Stimulated activated CD8-positive, alpha-beta memory T cell treated with anti-CD3 and anti-CD28 coated beads, Interleukin-7, amount 100 ng/mL, for 48 hours (primary cell): ENCODE data around the gene CFAP100.

Experiments
- DNase-seq, 2 donors: peaks; one replicate each; pipeline ENCODE4 v3.0.0-alpha.2; 2020; ENCODE audit warnings: low read depth in 1 of 2; ENCODE audit errors: extremely low read depth in 1 of 2

CFAP100 gene

DNA sequence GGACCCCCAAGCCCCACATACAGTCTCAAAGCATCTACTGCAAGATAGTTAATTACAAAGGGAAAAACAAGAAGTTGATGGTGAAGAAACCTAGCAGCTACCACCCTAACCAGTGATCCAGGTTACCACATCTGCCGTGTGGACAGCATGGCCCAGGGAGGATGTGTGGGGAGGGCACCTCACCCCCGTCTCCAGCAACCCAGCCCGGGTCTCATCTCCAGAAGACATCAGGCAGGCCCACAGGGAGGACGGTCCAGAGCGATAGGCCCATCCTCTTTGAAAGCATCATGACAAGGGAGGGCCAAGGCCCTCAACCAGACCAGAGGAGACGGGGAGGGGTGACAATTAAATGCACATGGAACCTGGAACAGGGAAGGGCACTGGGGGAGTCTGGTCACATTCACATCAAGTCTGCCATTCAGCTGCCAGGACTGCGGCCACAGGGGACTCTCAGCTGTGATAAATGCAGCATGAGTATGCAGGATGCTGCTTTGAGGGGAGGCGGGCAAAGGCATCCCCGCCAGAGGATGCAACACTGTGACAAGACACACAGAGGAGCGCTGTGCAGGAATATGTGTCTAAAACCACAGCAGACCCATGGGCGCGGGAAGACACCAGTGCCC, 62.2 kb downstream of the CFAP100 start:
- DNase-seq: no peak

DNA sequence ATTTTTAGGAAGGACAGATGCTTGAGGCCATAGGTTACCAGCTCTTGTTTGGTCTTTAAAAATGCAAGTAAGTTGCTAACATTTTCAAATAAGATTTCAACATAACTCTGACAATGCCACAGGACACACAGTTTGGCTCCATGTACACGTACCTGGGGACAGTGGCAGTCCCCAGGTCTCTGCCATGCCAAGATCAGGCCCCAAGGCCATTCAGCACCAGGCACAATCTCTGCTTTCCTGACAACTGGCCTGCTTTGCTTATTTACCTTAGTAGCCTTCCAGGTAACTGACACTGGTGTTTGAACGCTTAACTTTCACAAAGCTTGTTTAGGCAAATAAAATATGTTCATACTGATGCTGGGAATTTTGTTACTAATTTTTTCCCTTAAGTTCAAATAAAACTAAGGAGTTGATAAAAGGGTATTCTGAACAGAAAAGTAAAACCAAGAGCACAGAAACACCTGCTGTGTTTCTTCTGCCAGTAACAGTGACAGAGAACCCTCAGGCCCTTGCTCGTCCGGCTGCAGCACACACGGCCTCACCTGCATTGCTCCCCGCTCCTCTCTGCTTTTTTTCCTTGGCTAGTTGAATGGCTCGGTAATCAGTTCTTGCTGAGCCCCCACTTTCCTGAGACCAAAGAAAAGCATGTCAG, 64.5 kb downstream of the CFAP100 start:
- no peak for DNase-seq

DNA sequence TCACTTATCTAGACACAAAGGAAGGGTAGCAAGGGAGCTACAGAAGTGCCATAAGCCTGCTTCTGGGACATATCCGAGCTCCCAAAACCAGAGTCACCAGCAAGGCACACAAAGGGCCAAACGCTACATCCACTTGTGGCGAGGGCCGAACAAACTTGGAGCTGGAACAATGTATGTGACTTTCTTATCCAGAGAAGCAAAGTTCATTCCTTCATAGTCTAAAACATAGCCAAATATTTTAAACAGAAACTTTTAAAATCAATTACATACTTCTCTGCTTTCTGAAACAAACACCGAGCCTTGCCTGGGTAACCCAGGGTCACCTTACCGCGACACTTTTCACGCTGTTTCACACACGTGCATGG, 65.0 kb downstream of the CFAP100 start:
- DNase-seq: no peak

DNA sequence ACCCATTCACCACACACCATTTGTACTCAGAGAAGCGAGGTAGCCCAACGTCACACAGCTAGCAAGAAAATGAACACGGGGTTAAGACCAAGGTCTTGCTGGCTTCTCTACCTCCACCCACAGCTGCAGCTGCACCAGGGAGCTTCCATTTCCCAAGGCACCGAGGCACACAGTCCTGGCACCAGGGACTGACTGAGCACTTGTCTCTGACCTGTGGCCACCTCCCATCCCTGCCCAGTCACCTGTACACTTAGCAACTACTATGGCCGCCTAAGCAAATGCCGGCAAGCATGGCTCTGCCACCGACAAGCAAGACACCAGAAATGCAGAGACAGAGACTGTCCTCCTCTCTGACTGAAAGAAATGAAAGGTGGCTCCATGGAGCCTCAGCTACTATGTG, 65.7 kb downstream of the CFAP100 start:
- DNase-seq: no peak

DNA sequence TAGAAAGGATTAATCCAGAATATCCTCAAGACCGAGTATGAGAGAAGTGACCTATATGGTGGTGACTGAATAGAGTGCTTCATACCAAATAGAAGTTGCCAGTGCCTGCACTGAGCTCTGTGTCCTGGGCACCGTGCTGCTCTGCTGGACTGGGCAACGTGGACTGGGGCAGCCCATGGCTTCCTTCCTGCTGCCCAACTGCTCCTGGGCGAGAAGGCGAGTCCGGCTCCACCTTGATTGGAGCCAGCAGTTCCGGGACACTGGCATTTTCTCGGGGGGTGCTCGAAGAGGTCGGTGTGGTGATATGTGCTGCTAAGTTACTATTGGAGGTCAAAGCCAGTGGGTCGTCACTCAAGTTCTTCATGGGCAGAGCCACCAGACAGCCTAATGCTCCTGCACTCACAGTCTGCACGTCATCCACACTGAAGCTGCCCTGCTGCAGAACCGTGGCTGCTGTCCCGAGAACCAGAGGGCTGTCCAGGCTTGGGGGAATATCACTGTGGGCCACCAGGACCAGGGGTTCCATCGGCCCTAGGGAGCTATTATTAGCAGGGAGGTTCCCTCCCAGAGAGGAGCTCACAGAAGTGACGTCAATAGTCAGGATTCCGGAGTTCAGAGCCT, 66.9 kb downstream of the CFAP100 start:
- no peak for DNase-seq

DNA sequence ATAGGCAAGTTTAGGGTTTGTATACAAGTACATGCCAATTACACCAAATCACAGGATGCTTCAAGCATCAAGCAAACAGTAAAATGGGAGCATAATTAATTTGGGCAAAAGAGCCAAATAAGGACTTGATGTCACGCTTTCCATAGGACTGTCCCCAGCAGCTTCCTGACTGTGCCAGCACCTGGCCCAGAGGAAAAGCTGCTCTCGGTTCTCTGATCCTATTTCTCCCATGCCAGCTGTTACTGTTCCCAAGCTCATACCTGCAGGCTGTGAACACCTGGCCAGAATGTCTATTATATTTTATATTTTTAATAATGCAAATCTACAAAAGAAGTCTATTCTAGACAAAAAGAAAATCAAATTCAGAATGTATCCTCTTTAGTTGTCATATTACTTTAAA, 68.8 kb downstream of the CFAP100 start:
- no peak for DNase-seq

DNA sequence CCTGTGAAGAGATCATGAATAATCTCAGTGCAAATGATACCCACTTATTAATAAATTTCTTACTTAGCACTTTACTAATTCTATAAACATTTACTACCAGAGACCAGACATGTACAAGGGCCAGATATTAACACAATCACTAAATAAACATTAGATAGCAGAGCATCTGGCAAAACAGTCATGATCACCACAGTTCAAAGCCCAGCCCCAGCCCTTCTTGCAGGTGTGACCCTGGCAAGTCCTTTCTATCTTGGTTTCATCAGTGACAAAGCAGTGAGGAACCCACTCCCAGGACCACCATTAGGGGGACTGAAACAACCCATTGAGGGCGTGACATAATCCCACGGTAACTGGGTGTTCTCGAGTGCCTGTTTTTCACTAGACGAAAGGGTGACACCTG, 69.4 kb downstream of the CFAP100 start:
- no peak for DNase-seq

DNA sequence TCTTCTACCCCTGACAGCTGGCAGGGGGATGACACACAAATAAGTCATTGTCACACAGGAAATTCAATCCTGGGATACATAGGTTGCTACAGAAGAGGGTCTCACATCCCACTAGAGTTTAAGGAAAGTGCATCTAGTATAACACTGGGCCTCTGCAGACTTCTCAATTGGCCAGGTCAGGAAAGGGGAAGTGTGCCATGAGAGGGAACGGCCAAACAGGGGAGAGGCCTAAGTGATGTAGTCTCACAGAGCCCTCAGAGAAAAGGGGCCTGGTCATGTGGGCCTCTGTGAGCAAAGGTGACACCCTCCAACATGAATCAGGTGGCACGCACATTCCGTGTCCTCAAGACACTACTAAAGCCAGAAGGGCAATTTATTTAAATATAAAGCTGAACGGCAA, 69.8 kb downstream of the CFAP100 start:
- no peak for DNase-seq

DNA sequence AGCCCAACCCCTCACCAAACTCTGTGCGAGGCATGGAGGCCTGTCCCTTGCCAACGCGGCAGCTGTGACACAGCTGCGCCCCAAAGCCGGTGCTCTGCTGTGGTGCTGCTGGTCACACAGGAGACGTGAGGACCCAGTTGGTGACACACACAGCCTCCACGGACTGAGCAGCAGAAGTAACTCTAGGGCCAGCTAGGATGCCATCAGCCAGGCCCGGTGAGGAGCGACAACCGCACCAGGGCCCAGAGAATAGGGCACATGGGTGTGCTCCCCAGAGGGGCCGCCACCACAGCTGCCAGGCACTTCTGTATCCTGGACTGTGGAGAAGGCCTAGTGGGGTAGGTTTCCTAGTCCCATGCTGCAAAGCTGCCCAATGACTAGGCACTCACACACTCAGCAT, 70.3 kb downstream of the CFAP100 start:
- no peak for DNase-seq

DNA sequence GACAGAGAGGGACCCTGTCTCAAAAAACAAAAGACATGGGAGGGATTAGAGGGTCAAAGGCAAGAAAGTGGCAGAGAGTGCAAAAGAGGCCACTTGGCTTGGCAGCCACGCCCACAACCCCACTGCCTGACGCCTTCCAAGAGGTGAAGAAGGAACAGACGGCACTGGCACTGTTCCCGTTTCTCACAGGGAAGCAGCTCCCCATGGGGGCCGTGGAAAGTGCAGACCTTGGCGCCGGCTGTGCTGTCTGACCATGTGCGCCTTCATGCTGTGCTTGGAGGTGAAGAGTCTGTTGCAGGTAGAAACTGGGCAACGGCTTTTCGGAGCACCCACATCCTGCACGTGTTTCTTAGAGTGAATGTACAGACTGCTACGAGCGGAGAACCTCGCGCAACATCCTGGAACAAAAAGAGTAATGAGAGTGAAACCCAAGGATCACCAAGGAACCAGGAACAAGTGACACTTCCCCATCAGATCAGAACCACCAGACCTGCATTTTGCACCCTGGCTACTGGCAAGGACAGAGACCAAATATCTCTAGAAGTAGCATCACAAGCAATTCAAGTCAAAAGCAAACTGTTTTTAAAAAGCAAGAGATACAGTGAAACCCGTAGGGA, 71.3 kb downstream of the CFAP100 start:
- DNase-seq: no peak

DNA sequence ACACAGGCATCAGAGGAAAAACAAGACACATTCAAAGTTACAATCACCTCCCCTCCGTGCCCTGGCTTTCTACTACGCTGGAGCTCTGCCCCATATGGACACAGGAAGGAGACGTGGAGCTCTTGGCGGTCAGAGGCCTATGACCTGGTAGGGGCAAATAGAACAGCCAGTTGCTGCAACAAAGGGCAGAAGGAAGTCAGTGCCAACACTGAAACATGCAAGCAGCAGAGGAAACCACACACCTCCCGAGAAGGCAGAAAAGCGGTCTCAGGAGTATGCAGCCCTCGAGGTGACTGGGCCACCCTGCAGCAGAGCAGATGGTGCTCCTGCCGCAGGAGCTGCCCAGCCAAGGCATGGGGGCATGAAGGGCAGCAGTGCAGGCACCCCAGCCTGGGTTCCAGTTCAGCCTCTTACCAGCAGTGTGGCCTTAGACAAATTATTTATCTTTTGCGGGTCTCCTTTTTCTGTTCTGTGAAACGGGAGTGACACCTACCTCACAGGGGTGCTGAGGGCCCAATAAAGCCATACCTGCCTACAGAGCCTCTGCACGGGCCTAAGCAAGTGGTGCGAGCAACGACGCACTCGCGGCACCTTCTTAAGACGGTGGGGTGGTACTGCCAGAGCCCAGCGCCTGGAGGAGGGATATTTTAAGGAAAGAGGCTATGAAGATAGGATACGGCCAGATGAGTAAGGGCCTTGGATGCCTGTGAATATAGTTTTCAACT, 72.3 kb downstream of the CFAP100 start:
- DNase-seq: no peak

DNA sequence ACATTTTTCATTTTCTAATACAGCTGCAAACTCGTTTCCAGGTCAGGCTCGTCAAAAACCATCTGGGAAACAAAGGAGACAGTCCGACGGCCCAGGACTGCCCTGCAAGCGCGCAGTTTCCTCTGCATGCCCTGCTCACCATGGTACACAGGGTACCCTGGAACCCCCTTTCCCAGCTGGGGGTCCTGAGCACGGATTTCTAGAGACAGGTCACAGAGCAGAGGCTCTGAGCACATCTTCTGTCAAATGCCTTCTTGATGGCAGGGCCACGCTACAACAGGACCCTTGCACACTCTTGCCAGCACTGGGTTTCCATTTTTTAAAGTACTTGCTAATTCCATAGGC, 72.9 kb downstream of the CFAP100 start:
- no peak for DNase-seq

DNA sequence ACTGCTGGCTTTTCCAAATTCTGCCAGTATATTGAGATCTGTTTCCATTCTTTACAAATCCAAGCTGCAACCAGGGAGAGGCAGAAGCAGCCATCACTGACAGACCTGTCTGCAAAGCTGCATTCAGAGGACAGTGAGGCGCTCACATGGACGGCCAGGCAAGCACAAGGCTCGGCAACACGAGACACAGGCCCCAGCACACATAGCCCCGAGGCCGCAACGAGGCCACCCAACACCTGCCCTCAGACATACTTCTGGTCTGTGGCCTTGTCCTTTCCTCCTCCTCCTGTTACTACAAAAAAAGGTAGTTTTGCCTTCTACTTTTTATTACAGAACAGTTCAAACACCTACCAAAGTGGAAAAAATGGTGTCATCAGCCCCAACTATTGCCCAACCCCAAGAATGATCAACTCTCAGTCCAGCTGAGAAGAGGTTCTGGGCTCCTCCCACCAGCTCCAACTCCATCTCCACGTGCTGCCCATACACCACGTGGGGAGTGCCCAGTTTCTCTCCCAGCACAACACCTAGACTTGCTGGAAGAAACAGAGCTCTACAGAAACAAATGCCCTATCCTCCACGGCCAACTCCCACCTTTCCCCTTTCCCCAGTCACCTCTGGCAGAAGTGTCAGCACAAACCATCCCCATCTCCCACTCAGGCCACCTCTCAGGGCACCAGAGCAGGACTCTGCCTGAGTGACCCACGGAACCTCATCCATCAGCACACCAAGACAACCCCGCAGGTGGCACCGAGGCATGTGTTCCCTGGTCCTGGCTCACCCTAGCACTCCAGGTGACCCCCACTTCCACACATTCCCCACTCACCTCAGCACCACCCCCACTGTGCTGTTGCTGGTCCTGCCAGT, 73.6 kb downstream of the CFAP100 start:
- DNase-seq: no peak

DNA sequence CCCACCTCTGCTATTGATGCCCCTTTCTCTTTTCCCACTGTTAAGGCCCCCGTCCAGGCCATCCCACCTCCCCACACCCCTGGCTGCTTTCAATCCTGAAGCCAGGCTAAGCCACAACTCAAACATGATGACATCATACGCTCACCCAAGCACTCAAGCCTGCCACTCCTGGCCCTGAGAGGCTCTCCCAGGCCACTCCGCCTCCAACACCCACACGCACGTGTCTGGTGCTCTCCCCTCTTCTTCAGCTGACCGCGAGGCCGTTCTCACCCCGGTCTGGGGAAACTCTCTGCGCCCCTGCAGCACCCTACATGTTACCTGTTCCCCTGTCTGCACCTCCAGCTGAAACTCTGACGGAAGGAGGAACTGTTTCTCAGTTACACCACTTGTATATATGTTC, 74.8 kb downstream of the CFAP100 start:
- no peak for DNase-seq

DNA sequence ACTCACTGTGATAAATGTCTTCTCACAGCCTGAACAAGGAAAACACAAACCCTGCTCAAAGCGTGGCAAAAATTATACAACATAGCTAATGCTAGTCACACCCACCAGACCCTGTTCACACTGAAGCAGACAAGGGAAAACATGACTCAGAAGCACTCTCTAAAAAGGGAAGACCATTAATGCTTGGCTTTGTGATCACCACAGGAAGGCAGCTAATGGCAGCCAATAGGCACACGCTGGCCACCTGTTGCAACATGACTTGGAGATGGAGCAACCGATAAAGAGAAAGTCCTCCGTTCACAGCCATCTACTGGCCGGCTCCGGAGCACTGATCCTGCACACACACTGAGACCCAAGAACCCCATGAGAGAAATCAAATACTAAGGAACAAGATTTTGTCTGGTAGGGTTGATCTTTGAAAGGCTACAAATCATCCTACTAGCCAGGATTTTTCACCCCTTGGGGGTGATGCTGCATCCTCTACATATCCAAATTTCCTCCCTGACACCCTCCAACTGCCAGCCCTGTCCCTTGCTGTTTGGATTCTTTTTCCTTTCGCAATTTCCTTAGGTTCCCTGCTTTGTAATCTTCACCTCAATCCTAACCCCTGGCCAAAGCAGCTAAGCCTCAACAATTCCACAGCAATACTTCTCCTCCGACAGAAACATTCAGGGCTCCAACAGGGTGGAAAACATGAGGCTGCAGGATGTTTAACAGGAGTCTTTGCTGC, 77.7 kb downstream of the CFAP100 start:
- DNase-seq: no peak

DNA sequence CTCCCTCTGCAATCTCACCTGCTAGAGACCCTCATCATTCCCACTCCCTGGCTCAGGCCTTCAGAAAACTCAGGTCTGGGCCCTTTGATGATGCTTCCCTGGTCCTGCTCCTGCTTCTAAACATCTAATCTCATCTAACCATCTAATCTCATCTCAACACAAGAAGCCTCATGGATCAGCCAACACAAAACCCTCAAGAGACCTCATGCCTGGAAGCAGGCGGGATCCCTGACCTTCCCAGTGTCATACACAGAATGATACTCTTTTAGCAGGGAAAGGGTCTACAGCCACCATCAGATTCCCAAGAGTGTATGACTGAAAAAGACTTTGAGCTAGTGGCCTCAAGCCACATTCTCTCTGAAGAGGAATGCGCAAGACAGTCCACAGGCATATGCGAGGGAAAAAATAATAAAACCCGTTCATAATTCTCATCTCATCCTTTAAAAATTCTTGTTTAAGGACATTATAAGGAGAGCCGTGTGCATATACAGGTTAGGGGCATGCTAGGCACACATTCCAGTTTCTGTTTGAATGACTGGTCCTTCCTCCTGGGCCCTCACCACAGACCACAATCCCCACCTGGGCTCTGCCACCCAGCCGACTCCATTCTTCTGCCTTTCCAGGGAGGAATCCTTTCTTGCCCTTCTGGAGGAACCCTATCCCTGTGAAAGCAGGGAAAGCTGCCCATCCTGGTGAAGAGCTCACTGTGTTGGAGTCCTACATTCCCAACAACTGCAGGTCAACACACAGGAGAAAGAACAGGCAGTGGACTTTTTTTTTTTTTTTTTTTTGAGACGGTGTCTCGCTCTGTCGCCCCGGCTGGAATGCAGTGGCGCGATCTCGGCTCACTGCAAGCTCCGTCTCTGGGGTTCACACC, 78.8 kb downstream of the CFAP100 start:
- no peak for DNase-seq

DNA sequence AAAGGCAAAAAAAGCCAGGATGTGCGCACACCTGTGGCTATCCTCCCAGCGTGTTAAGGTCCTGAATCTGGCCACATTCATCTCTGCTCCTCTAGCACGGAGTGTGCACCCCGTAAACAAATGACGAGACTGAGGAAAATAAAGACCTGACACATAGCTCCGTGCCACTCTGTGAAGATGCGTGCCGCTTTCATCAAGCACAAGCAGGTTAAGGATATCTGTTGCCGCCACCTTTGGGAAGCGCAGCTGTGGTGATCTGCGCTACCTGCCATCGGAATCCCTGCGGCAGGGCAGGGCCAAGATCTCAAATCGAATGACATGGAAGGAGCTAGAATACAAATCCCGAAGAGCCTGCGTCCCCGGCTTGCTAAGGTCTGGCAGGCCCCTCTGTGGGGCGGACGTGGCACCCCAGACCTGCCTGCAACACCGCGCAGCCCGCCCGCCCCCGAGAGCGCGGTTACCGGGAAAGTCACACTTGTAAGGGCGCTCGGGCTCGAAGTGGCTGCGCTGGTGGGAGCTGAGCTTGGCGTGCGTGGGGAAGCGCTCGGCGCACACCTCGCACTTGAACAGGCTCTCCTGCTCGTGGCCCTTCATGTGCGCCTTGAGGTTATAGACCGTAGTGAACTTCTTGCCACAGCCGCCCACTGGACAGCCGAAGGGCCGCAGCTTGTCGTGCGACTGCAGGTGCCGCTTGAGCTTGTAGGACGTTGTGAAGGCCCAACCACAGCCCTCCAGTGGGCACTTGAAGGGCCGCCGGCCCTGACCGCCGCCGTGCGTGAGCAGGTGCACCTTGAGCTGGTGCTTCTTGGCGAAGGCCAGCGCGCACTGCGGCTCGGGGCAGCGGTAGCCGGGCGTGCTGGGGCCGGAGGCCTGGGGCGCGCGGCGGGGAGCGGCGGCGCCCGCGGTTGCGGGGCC, 80.0 kb downstream of the CFAP100 start:
- no peak for DNase-seq
